IMR-90 (cell line): ENCODE measurements around the gene EVA1C. TPM values are rescaled to one million over a fixed set of nuclear protein-coding genes. Genes with fewer than 3 reads are reported as not detected.

Source experiments
- ATAC-seq: fragments of 200-7000 bp; cut with Tn5 transposase; 2 replicates; pipeline ENCODE4 v1.9.1; 2020; ENCODE audit warnings: low read depth, mild to moderate bottlenecking, moderate library complexity
- BruUV-seq: library from RNA; stranded (reverse); fragments of 400-500 nt; replicated peaks from 2 replicates; lab custom pipeline; 2021; lab: Mats Ljungman, UMichigan
- CTCF ChIA-PET: fragments of 300-600 bp; formaldehyde crosslinking; extraction: SDS; loops from one replicate; lab custom pipeline; 2021; ENCODE audit warnings: antibody characterized with exemption; lab: Yijun Ruan, JAX
- POLR2A ChIA-PET: fragments of 300-600 bp; sonication (Branson Sonifier 250); formaldehyde crosslinking; loops from one replicate; lab custom pipeline; 2022; ENCODE audit warnings: antibody characterized with exemption; ENCODE audit not compliant: unreplicated experiment; lab: Charles Lee
- DNase-seq: peaks from one replicate; pipeline ENCODE4 v3.0.0; 2013
- H2AFZ ChIP-seq: replicated peaks from 2 replicates; pipeline ENCODE3; 2013; ENCODE audit warnings: low read length, mild to moderate bottlenecking; ENCODE audit not compliant: poor library complexity
- H2AK5ac ChIP-seq: 2 replicates; pipeline ENCODE4 v1.6.1; 2013; ENCODE audit warnings: low read depth, low read length, inconsistent platforms
- H2AK9ac ChIP-seq: replicated peaks from 2 replicates; pipeline ENCODE3; 2013; ENCODE audit warnings: mild to moderate bottlenecking, low read depth, low read length, moderate library complexity; ENCODE audit not compliant: poor library complexity
- H2BK120ac ChIP-seq: 2 replicates; pipeline ENCODE4 v1.6.1; 2013; ENCODE audit warnings: low read depth, low read length, inconsistent platforms
- H2BK15ac ChIP-seq: 3 replicates; pipeline ENCODE4 v1.6.1; 2013; ENCODE audit warnings: low read depth, low read length, inconsistent platforms
- H2BK20ac ChIP-seq: 2 replicates; pipeline ENCODE4 v1.6.1; 2013; ENCODE audit warnings: low read depth, mild to moderate bottlenecking, inconsistent platforms, low read length, moderate library complexity
- H2BK5ac ChIP-seq: 2 replicates; pipeline ENCODE4 v1.6.1; 2013; ENCODE audit warnings: mild to moderate bottlenecking, low read depth, low read length, inconsistent platforms; ENCODE audit not compliant: poor library complexity, severe bottlenecking
- H3K14ac ChIP-seq: replicated peaks from 2 replicates; pipeline ENCODE4 v1.6.1; 2013; ENCODE audit warnings: low read depth, low read length, inconsistent platforms
- H3K18ac ChIP-seq: 2 replicates; pipeline ENCODE4 v1.6.1; 2013; ENCODE audit warnings: low read depth, low read length, control low read depth
- H3K23ac ChIP-seq: 2 replicates; pipeline ENCODE4 v1.6.1; 2013; ENCODE audit warnings: low read depth, low read length, inconsistent platforms
- H3K27ac ChIP-seq: 2 replicates; pipeline ENCODE4 v1.5.1; 2013; ENCODE audit warnings: mild to moderate bottlenecking, control low read depth, low read length; ENCODE audit not compliant: insufficient read depth
- H3K27me3 ChIP-seq: 2 replicates; pipeline ENCODE4 v1.6.1; 2013; ENCODE audit warnings: low read length; ENCODE audit not compliant: control insufficient read depth, insufficient read depth
- H3K36me3 ChIP-seq: 2 replicates; pipeline ENCODE4 v1.6.1; 2013; ENCODE audit warnings: low read length, mixed read lengths; ENCODE audit not compliant: control insufficient read depth, insufficient read depth
- H3K4ac ChIP-seq: 2 replicates; pipeline ENCODE4 v1.6.1; 2013; ENCODE audit warnings: low read depth, low read length, inconsistent platforms
- H3K4me1 ChIP-seq: 2 replicates; pipeline ENCODE4 v1.6.1; 2013; ENCODE audit warnings: low read length, mixed read lengths; ENCODE audit not compliant: control insufficient read depth, insufficient read depth
- H3K4me2 ChIP-seq: 2 replicates; pipeline ENCODE4 v1.6.1; 2013; ENCODE audit warnings: low read depth, mild to moderate bottlenecking, control low read depth, low read length, moderate library complexity
- H3K4me3 ChIP-seq: 2 replicates; pipeline ENCODE4 v1.5.1; 2013; ENCODE audit warnings: low read depth, mild to moderate bottlenecking, control low read depth, low read length, moderate library complexity; ENCODE audit not compliant: insufficient read depth
- H3K56ac ChIP-seq: 2 replicates; pipeline ENCODE4 v1.6.1; 2013; ENCODE audit warnings: low read length, inconsistent platforms; ENCODE audit not compliant: insufficient read depth; ENCODE audit errors: extremely low read depth
- H3K79me1 ChIP-seq, 2 experiments: 2 replicates each; pipeline ENCODE4 v1.6.1; 2013; ENCODE audit warnings: low read length in 2 of 2, inconsistent platforms in 1 of 2, low read depth in 1 of 2
- H3K9ac ChIP-seq: 2 replicates; pipeline ENCODE4 v1.6.1; 2013; ENCODE audit warnings: low read depth, low read length, control low read depth
- H3K9me1 ChIP-seq: 2 replicates; pipeline ENCODE4 v1.6.1; 2013; ENCODE audit warnings: low read length, inconsistent platforms; ENCODE audit not compliant: insufficient read depth
- H3K9me3 ChIP-seq: 2 replicates; pipeline ENCODE4 v1.6.1; 2013; ENCODE audit warnings: low read length; ENCODE audit not compliant: control insufficient read depth, insufficient read depth
- H4K20me1 ChIP-seq: 2 replicates; pipeline ENCODE4 v1.6.1; 2013; ENCODE audit warnings: low read length, inconsistent platforms; ENCODE audit not compliant: insufficient read depth
- H4K5ac ChIP-seq: 2 replicates; pipeline ENCODE4 v1.6.1; 2013; ENCODE audit warnings: mild to moderate bottlenecking, low read depth, low read length, control low read depth
- H4K8ac ChIP-seq, 2 experiments: 2 replicates each; pipeline ENCODE4 v1.6.1; 2013; ENCODE audit warnings: low read depth in 2 of 2, low read length in 2 of 2, control low read depth in 1 of 2, inconsistent platforms in 1 of 2
- H4K91ac ChIP-seq: 2 replicates; pipeline ENCODE4 v1.6.1; 2013; ENCODE audit warnings: low read depth, low read length, inconsistent platforms; ENCODE audit not compliant: insufficient read depth
- BHLHE40 ChIP-seq: fragments of 150-350 bp; IDR thresholded peaks from 2 replicates; pipeline ENCODE4 v1.6.1; 2016; ENCODE audit warnings: mild to moderate bottlenecking, low read depth, low read length
- CHD1 ChIP-seq: IDR thresholded peaks from 2 replicates; pipeline ENCODE4 v1.6.1; 2012; ENCODE audit warnings: low read depth, low read length, improper control_type of control experiment
- CTCF ChIP-seq: conservative IDR thresholded peaks from 2 replicates; pipeline ENCODE4 v1.5.1; 2012; ENCODE audit warnings: mild to moderate bottlenecking, low read depth, low read length, improper control_type of control experiment
- FOS ChIP-seq: fragments of 150-350 bp; IDR thresholded peaks from 2 replicates; pipeline ENCODE4 v1.6.1; 2016; ENCODE audit warnings: low read depth, low read length
- MAFK ChIP-seq: IDR thresholded peaks from 2 replicates; pipeline ENCODE4 v1.6.1; 2012; ENCODE audit warnings: low read depth, low read length, improper control_type of control experiment
- MAZ ChIP-seq: IDR thresholded peaks from 2 replicates; pipeline ENCODE4 v1.6.1; 2012; ENCODE audit warnings: low read depth, mild to moderate bottlenecking, low read length, improper control_type of control experiment, moderate library complexity, borderline replicate concordance
- MXI1 ChIP-seq: IDR thresholded peaks from 2 replicates; pipeline ENCODE4 v1.6.1; 2012; ENCODE audit warnings: low read depth, mild to moderate bottlenecking, low read length, moderate library complexity, borderline replicate concordance
- RFX5 ChIP-seq: IDR thresholded peaks from 2 replicates; pipeline ENCODE4 v1.8.0; 2012; ENCODE audit warnings: low read depth, mild to moderate bottlenecking, low read length, moderate library complexity
- SMC3 ChIP-seq: fragments of 150-350 bp; IDR thresholded peaks from 2 replicates; pipeline ENCODE4 v1.6.1; 2016; ENCODE audit warnings: low read depth, mild to moderate bottlenecking, antibody characterized with exemption, low read length, moderate library complexity
- USF2 ChIP-seq: fragments of 150-350 bp; IDR thresholded peaks from 2 replicates; pipeline ENCODE4 v1.6.1; 2017; ENCODE audit warnings: mild to moderate bottlenecking, antibody characterized with exemption, low read length, low read depth
- WGBS, 2 experiments: methylation state at CpG; one replicate each; pipeline versions ENCODE4 v1.1.5 to v1.1.7; 2013; ENCODE audit warnings: missing lambda C conversion rate in 2 of 2; ENCODE audit not compliant: insufficient read length in 1 of 2; ENCODE audit errors: extremely low coverage in 2 of 2; 5-methylcytosine and 5-hydroxymethylcytosine counted together
- dilution Hi-C: fragments of 300-500 bp; cut with HindIII; formaldehyde crosslinking; loops from one replicate; pipeline ENCODE4 v1.14.3; 2018; ENCODE audit warnings: low sequenced_read_pairs; ENCODE audit not compliant: unreplicated experiment
- in situ Hi-C: fragments of 300-500 bp; cut with MboI; formaldehyde crosslinking; loops from 3 replicates; pipeline ENCODE4 v1.14.3; 2019; ENCODE audit warnings: low sequenced_read_pairs, inconsistent platforms, mixed read lengths
- intact Hi-C: fragments of 100-400 bp; cut with micrococcal nuclease; formaldehyde crosslinking; loops from 2 replicates; pipeline ENCODE4 v1.10.0; 2022
- polyA plus RNA-seq, 3 experiments: library from polyadenylated mRNA; depleted of rRNA; stranded (reverse); fragments of >200 nt; gene quantifications; 2 replicates each; pipeline ENCODE4 v1.2.3, GENCODE V29; 2012; ENCODE audit warnings: low replicate concordance in 1 of 3
- total RNA-seq: library from RNA; depleted of rRNA; stranded (reverse); fragments of >200 nt; gene quantifications from 2 replicates; pipeline ENCODE4 v1.2.3, GENCODE V29; 2012
- TF ChIP-seq, protein P1 (sequence below): fragments of 150-350 bp; IDR thresholded peaks from 2 replicates; pipeline ENCODE4 v1.6.1; 2016; ENCODE audit warnings: low read depth, mild to moderate bottlenecking, low read length, moderate library complexity, borderline replicate concordance

EVA1C gene
- total and polyA plus RNA-seq, 2 of the 4 experiments (the other 2 are of a cell fraction), result 0.72 to 1.1 TPM

DNA sequence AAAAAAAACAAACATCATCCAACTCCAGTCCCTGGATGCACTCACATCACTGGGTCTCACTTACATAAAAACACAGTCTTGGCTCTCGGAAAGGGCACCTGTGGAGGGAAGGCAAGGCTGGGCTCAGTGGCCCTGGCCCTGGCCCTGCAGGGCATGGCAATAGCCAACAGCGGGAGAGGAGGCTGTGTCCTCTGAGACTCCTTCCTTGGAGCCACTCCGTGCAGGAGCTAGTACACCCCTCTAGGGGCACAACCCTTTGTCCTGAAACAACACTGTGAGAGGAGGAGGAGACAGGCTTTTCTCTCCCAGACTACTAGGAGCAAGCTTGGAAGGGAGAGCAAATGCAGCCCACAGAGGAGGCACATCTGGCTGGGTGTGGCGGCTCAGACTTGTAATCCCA, 47.7 kb upstream of the EVA1C start:
- no peak overlapping the region for H2BK5ac ChIP-seq
- no peak overlapping the region for H2BK20ac ChIP-seq
- H4K5ac ChIP-seq, result no peak overlapping the region
- no peaks in the 10 kb centered on the region for H3K27me3 ChIP-seq
- no peak overlapping the region for H4K8ac ChIP-seq
- H3K4me2 ChIP-seq, result no peak overlapping the region
- no peaks in the 10 kb centered on the region for H4K20me1 ChIP-seq
- H3K4ac ChIP-seq, result no peak overlapping the region
- no peak overlapping the region for H2BK120ac ChIP-seq
- H3K56ac ChIP-seq, result no peak overlapping the region
- no peak overlapping the region for H3K4me3 ChIP-seq
- in situ Hi-C loops, result no loop called here
- no peak for DNase-seq
- no peak overlapping the region for H3K9ac ChIP-seq
- dilution Hi-C loops, result no loop called here
- no peak overlapping the region for H3K27ac ChIP-seq
- no CpG with 5 or more reads among the region's 4 CpGs for WGBS, 2 experiments
- H2AK9ac ChIP-seq, result no peak overlapping the region
- H2AK5ac ChIP-seq, result no peak overlapping the region
- no peak overlapping the region for H4K91ac ChIP-seq
- ATAC-seq, result no peak
- ChIA-PET POLR2A (no interaction called here), CTCF (interaction anchor here (0.6 kb wide), 2 partner anchors 86 to 595 kb away, joined by 3 to 4 read pairs; partner anchors contain the start of gene MIS18A)
- H3K4me1 ChIP-seq, result peaks cover 2% of the 10 kb centered on the region; the same call in 1 of the 2 replicates
- H3K9me1 ChIP-seq, result no peaks in the 10 kb centered on the region
- H3K36me3 ChIP-seq, result peaks cover 70% of the 10 kb centered on the region
- peaks cover 10 to 15% of the 10 kb centered on the region in 2 experiments for H3K79me1 ChIP-seq
- no peak overlapping the region for H2AFZ ChIP-seq
- BruUV-seq, result no TSS peak
- intact Hi-C loops, result no loop called here
- H3K14ac ChIP-seq, result no peak overlapping the region
- H3K23ac ChIP-seq, result no peak overlapping the region
- H2BK15ac ChIP-seq, result no peak overlapping the region
- H3K9me3 ChIP-seq, result no peaks in the 10 kb centered on the region
- TF ChIP-seq MXI1 (no peak), MAFK (no peak), RFX5 (no peak), SMC3 (no peak), MAZ (no peak), FOS (no peak), CTCF (no peak), CHD1 (no peak), USF2 (no peak), BHLHE40 (no peak)
- TF ChIP-seq, protein P1, sequence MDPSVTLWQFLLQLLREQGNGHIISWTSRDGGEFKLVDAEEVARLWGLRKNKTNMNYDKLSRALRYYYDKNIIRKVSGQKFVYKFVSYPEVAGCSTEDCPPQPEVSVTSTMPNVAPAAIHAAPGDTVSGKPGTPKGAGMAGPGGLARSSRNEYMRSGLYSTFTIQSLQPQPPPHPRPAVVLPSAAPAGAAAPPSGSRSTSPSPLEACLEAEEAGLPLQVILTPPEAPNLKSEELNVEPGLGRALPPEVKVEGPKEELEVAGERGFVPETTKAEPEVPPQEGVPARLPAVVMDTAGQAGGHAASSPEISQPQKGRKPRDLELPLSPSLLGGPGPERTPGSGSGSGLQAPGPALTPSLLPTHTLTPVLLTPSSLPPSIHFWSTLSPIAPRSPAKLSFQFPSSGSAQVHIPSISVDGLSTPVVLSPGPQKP, result no peak
- no peak overlapping the region for H3K18ac ChIP-seq
